H54 (cell line): ENCODE data around the gene BABAM1.

Experiments used
- DNase-seq: peaks from one replicate; pipeline ENCODE4 v3.0.0; 2011; ENCODE audit warnings: low spot score, mixed read lengths; ENCODE audit not compliant: insufficient read length
- FAIRE-seq: peaks from 3 replicates; lab custom pipeline; 2011; peaks lifted over from hg19 to GRCh38; lab: Jason Lieb, UNC
- POLR2A ChIP-seq: IDR thresholded peaks from 2 replicates; pipeline ENCODE4 v1.6.1; 2011; ENCODE audit warnings: low read depth, mild to moderate bottlenecking, low read length

Gene BABAM1

GRCh38 chr19:17307876-17308377 is 40.7 kb downstream of the BABAM1 start:
- TF ChIP-seq POLR2A = no peak
- DNase-seq = no peak
- no peak for FAIRE-seq

DNA sequence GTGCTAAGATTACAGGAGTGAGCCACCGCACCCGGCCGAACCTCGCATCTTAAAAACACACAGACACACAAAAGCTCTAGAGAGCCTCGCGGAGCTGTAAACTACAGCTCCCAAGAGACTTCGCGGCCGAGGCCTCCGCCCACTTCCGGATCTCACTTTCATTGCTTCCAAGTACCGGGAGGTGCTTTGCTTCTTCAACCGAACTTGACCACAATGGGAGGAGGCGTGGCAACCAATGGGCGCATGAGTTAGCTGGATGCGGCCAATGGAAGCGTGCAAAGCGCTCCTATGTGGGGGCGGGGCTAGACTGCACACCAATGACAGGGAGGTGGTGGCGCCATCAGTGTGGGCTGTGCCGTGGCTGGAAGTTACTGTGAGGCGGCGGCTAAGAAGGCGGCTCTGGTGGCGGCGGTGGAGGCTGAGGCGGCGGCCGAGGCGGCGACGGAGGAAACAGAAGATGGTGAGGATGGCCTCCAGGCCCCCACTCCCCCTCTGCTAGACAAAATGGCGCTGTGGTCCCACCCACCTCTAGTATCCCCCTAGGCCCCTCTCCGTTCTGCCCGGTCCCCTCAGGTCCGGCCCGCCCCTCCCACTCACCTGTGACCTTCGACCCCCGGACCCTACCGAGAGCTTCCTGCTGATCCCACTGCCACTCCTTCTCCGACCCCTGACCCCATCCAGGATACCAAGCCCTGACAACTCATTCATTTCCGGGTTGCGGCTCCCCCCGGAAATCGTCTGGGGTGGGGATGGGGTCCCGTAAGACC is 42.1 kb downstream of the BABAM1 start, which contains the start of gene DDA1:
DDA1 (plus strand) TSS at position 366 of the 767 bp plus-strand sequence; CDS start at position 458, 92 bp downstream.
- peak; percentile 36 for FAIRE-seq
- DNase-seq = peak; percentile 92
- TF ChIP-seq POLR2A = peak; percentile 66

DNA sequence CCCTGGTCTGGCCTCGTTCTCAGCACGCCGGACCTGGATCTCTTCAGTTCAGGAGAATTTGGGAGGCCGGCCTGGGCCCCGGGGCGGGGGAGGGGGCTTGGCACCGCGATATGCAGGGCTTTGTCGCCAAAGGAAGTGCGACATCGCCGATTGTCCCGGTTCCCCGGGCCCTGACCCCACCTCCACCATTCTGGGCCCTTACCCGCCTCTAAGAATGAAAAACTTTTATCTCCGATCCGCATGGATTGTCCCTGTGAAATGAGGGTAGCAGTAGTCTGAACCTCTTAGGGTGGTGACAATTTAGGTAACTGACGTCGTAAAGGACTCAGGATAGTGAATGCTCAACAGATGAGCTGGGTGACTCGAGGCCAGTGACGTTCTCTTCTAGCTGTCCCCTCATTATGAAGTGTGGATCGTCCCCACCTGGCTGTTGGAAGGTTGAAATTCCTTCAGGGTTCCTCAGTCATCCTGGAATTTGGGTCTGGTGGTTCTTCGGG is 42.8 kb downstream of the BABAM1 start:
- no peak for FAIRE-seq
- no peak for TF ChIP-seq POLR2A
- DNase-seq = no peak

DNA sequence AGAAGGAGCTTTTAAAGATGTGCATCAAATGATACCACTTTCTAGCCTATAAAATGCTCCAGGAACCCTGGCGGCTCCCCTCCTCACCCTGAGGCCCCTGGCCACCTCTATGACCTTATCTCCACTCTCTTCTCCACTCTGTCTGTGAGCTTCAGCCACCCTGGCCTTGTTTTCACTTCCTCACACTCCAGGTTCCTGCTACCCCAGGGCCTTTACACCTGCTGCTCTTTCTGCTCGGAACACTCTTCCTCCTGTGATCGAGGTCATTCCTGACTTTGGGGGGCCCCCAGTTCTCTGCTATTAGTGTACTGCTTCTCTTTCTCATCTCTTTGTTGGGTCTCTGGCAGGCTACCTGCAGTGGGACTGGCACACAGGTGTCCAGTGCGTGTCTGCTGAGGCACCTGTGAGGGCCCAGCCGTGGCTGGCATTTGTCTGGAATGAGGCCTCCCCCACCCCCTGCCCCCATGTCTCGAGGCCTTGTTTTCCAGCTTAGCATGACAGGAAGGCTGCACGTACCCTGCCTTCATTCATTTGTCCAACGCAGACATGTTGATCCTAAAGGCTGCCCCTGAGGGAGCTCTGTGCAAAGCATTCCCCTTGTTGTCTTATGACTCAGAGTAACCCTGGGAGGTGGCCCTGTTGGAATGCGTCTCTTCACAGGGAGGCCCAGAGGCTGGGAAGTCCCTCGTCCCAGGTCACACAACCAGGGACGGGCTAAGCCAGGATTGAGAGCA is 44.4 kb downstream of the BABAM1 start:
- no peak for TF ChIP-seq POLR2A
- FAIRE-seq (peak; percentile 6), DNase-seq (peak; percentile 81)

DNA sequence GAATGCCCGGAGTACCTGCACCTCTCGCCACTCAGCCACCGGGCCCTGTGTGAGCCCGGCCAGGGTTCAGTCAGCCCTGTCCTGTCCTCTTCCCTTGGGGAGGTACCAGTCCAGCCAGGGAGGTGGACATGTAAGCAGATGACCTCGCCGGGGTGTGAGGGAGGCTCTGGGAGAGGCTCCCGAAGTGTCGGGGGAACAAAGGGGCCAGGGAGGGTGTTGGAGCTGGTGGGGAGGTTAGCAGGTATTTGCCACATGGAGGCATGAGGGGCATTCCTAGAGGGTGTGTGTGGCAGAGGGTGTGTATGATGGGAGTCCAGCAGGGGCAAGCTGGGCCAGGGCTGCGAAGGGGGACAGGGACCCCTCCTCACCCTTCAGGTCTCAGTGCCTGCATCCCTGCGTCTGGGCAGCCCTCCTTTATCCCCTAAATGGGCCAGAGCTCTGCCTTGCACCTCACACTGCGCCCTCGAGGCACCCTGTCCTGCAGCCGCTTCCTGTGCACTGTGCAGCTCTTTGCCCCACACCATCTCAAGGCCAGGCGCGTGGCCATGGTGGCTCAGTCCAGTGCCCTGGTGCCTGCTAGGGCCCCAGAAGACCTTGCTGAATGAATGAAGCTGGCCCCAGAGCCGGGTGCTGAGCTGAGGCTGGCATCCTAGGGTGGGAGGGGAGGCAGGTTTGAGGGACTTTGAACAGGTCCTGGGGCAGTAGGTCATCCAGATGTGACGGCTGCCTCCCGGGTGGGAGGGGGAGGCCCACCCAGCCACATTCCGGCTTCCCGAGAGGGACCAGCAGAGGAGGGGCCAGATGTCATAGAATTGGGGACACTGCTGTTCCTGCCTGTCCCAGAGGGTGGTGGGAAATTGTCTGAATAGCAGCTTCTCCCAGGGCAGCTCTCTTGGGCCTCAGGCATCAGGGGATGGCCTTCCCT is 45.2 kb downstream of the BABAM1 start:
- FAIRE-seq (no peak), DNase-seq (no peak)
- TF ChIP-seq POLR2A = no peak

DNA sequence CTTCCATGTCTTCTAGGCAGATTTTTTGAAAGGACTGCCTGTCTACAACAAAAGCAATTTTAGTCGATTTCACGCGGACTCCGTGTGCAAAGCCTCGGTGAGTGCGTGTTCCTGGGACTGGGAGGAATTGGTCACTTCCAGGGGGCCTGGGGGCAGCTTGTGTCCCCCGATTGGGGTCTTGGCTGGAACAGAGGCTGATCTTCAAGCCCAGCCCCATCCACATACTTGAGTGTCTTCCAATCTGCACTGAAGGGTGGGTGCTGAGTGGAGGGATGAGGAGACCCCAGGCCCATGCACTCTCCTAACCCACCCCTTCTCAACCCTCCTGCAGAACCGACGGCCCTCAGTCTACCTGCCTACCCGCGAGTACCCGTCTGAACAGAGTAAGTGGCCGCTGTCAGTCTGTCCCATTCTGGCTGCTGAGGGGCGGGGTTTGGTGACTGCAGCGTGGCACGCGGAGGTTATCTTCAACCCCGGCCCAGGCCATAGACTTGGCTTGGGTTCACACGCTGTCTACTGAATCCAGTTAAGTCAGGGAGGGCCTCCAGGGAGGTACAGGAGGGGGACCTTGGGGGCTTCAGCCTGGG is 46.9 kb downstream of the BABAM1 start:
- no peak for TF ChIP-seq POLR2A
- no peak for FAIRE-seq
- no peak for DNase-seq

DNA sequence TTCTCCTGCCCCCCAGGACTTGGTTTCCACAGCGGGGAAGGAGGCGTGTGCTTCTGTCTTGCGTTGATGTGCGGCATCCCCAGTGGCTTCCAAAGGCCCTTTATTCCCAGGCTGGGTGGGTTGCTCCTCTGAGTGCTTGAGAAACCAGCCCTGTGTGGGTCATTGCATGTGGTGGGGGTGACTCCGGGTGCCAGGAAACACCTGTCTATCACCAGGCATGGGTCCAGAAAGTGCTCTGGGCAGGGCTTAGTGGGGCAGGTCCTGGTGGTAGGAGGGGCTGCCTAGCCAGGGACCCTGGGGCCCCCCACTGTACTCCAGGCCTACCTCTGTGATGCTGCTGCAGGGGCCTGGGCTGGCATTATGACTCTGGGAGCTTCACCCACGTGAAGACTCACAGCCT is 51.7 kb downstream of the BABAM1 start:
- FAIRE-seq = no peak
- no peak for TF ChIP-seq POLR2A
- DNase-seq = no peak

GRCh38 chr19:17319473-17320238 is 52.4 kb downstream of the BABAM1 start:
- DNase-seq = no peak
- no peak for TF ChIP-seq POLR2A
- FAIRE-seq = no peak

DNA sequence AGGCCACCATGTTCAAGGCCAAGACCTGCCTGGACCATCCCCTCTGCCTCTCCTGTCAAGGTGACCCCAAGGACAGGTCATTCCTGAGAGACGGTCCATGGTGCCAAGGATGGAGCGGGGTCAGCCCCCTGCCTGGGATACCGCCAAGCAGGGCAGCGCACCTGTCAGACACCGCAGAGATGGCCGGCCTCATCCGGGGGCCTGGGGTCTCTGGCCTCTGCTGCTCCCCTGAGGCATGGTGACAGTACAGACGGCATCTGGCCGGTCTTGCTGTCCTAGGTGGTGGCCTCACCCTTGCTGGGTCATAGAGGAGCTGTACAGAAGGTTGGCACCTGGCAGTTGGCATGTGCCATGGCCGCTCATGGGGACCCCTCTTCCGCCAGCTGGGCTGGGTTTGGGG is 53.2 kb downstream of the BABAM1 start:
- no peak for TF ChIP-seq POLR2A
- DNase-seq (no peak), FAIRE-seq (no peak)

- FAIRE-seq (no peak), DNase-seq (no peak)
- TF ChIP-seq POLR2A = no peak
Observed at GRCh38 chr19:17321655-17322489, 54.6 kb downstream of the BABAM1 start.

DNA sequence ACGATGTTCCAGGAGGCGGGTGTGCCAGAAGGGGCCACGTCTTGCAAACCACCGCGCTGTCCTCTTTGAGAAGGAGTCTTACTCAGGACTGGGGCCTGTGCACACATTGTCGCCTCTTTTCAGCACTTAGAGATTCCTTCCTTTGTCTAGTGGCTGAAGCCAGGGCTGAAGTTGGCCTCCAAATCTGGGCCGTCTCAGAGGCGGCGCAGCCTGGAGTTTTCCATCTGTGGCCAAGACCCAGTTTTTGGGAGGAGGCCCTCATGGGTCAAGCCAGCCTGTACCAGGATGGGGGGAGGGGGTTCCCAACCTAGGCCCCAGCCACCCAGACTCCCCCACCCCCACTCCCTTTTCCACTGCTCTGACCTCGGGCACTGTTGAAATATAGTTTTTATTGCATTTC is 55.6 kb downstream of the BABAM1 start:
- no peak for DNase-seq
- FAIRE-seq = no peak
- TF ChIP-seq POLR2A = no peak
